Measurements from ENCODE around the gene AQP7.
"Not testable (repeated sequence)": the region's sequence is repeated elsewhere in the genome, so short reads cannot be mapped to it uniquely, and the experiment has no call there.

The AQP7 gene

GRCh38 chr9:33403941-33404787, 1.8 kb upstream of the AQP7 start:
- TF ChIP-seq, protein P1, sequence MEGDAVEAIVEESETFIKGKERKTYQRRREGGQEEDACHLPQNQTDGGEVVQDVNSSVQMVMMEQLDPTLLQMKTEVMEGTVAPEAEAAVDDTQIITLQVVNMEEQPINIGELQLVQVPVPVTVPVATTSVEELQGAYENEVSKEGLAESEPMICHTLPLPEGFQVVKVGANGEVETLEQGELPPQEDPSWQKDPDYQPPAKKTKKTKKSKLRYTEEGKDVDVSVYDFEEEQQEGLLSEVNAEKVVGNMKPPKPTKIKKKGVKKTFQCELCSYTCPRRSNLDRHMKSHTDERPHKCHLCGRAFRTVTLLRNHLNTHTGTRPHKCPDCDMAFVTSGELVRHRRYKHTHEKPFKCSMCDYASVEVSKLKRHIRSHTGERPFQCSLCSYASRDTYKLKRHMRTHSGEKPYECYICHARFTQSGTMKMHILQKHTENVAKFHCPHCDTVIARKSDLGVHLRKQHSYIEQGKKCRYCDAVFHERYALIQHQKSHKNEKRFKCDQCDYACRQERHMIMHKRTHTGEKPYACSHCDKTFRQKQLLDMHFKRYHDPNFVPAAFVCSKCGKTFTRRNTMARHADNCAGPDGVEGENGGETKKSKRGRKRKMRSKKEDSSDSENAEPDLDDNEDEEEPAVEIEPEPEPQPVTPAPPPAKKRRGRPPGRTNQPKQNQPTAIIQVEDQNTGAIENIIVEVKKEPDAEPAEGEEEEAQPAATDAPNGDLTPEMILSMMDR (conservative IDR thresholded peaks at IDR 0.05; ENCODE audit: low read depth, low read length), result no peak
- Histone ChIP-seq H3K4me3 (IDR thresholded peaks at IDR 0.05; ENCODE audit: insufficient read depth, low read depth, low read length) (no peak overlapping the region), H4K20me1 (ENCODE audit: insufficient read depth) (no peaks in the 10 kb centered on the region), H2AFZ (ENCODE audit: low read depth) (no peak overlapping the region), H3K36me3 (ENCODE audit: insufficient read depth) (no peaks in the 10 kb centered on the region), H3K4me1 (ENCODE audit: low read depth, poor library complexity, severe bottlenecking) (peaks cover 4% of the 10 kb centered on the region), H3K27me3 (ENCODE audit: insufficient read depth, low read depth) (no peaks in the 10 kb centered on the region), H3K9ac (no peak overlapping the region), H3K4me2 (no peak overlapping the region), H3K79me2 (ENCODE audit: insufficient read depth, low read depth) (no peaks in the 10 kb centered on the region), H3K27ac (no peak overlapping the region)

DNA sequence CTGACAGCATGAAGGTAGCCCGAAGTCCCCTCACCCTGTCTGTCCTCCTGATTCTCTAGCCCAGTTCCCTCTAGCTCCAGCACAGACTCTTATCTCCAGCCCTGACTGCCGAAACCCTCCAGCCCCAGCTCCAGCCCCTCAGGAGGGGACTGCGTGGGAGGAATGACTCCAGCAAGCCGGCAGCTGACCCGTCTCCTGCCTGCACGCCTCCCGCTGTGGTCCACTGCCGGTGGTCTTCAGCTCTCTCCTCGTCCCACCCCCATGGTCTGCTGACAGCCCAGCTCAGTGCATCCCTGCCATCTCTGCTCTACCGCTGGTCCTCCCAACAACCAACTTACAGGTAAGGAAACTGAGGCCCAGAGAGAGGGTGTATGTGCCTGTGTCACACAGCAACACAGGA, 559 bp downstream of the AQP7 start:
- H3K4me2 ChIP-seq; H3K36me3 ChIP-seq (ENCODE audit: insufficient read depth); H2AFZ ChIP-seq (ENCODE audit: low read depth); H3K27ac ChIP-seq; H3K27me3 ChIP-seq (ENCODE audit: insufficient read depth, low read depth); H3K4me3 ChIP-seq (IDR thresholded peaks at IDR 0.05; ENCODE audit: insufficient read depth, low read depth, low read length); H3K9ac ChIP-seq; H3K4me1 ChIP-seq (ENCODE audit: low read depth, poor library complexity, severe bottlenecking); H4K20me1 ChIP-seq (ENCODE audit: insufficient read depth); H3K79me2 ChIP-seq (ENCODE audit: insufficient read depth, low read depth): not testable (repeated sequence)

GRCh38 chr9:33399047-33399446, 3.3 kb downstream of the AQP7 start:
- not testable (repeated sequence) for H3K27ac ChIP-seq, H3K9ac ChIP-seq

GRCh38 chr9:33397801-33398200, 4.6 kb downstream of the AQP7 start:
- H3K4me1 ChIP-seq (ENCODE audit: low read depth, poor library complexity, severe bottlenecking); H3K4me2 ChIP-seq; H3K79me2 ChIP-seq (ENCODE audit: insufficient read depth, low read depth); H4K20me1 ChIP-seq (ENCODE audit: insufficient read depth); H3K27ac ChIP-seq; H3K36me3 ChIP-seq (ENCODE audit: insufficient read depth); H3K27me3 ChIP-seq (ENCODE audit: insufficient read depth, low read depth); H3K4me3 ChIP-seq (IDR thresholded peaks at IDR 0.05; ENCODE audit: insufficient read depth, low read depth, low read length); H3K9ac ChIP-seq; H2AFZ ChIP-seq (ENCODE audit: low read depth): not testable (repeated sequence)

More at GRCh38 chr9:33399047-33399446, 3.3 kb downstream of the AQP7 start:
- not testable (repeated sequence) for H2AFZ ChIP-seq (ENCODE audit: low read depth); H4K20me1 ChIP-seq (ENCODE audit: insufficient read depth); H3K27me3 ChIP-seq (ENCODE audit: insufficient read depth, low read depth); H3K4me2 ChIP-seq; H3K4me1 ChIP-seq (ENCODE audit: low read depth, poor library complexity, severe bottlenecking); H3K4me3 ChIP-seq (IDR thresholded peaks at IDR 0.05; ENCODE audit: insufficient read depth, low read depth, low read length); H3K36me3 ChIP-seq (ENCODE audit: insufficient read depth); H3K79me2 ChIP-seq (ENCODE audit: insufficient read depth, low read depth)

DNA sequence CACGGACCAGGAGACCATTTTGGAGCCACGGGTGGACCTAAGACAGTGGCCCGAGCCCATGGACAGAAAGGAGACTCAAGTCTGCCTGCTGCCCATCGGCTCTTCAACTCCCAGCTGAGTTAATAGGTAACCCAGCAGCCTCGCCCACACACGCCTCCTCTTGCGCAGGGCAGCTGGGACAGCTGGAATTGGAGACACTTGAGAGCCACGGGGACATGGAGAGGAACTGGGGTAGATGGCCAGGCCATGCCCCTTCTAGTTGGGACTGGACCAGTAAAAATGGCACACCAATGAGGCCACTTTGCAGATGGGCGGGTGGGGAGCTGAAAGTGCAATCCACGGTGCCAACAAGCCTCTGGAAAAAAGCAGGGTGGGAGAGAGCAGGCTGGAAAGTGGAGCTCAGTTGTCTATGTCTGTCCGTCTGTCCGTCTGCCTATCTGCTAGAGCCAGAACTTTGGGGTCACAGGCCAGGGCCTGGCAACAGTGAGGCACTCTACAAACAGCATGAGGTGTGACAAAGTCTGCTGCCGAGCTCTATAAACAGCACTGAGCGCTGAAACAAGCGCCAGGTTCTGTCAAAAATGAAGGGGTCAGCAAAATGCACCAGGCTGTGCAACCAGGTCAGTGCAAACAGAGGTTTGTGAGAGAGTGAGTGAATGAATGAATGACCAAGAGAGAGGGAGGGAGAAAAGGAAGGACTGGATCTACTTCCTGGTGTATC, 7.0 kb downstream of the AQP7 start:
- not testable (repeated sequence) for H3K4me1 ChIP-seq (ENCODE audit: low read depth, poor library complexity, severe bottlenecking); H3K27ac ChIP-seq; H3K36me3 ChIP-seq (ENCODE audit: insufficient read depth); H3K9ac ChIP-seq; H2AFZ ChIP-seq (ENCODE audit: low read depth); H3K4me3 ChIP-seq (IDR thresholded peaks at IDR 0.05; ENCODE audit: insufficient read depth, low read depth, low read length); H3K79me2 ChIP-seq (ENCODE audit: insufficient read depth, low read depth); H3K4me2 ChIP-seq; H3K27me3 ChIP-seq (ENCODE audit: insufficient read depth, low read depth); H4K20me1 ChIP-seq (ENCODE audit: insufficient read depth)

DNA sequence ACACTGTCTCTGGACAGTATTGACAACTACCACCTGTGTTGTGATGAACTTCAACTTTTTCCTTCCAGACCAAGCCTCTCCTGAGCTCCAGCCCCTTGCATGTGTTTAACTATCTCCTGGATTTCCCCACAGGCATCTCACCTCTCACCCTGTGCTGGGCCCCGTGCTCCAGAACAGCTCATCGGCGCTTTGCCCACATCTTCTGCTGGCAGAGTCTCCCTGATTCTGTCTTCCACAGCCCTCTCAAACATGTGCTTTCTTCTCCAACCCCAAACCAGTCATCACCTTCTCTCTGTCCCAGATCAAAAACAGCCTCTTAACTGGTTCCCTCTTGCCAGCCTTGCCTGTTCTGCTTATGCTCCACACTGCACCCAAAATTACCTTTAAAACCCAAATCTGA, 8.4 kb downstream of the AQP7 start:
- H3K9ac ChIP-seq; H3K4me2 ChIP-seq; H3K4me1 ChIP-seq (ENCODE audit: low read depth, poor library complexity, severe bottlenecking); H4K20me1 ChIP-seq (ENCODE audit: insufficient read depth); H3K36me3 ChIP-seq (ENCODE audit: insufficient read depth); H3K79me2 ChIP-seq (ENCODE audit: insufficient read depth, low read depth); H3K4me3 ChIP-seq (IDR thresholded peaks at IDR 0.05; ENCODE audit: insufficient read depth, low read depth, low read length); H3K27ac ChIP-seq; H3K27me3 ChIP-seq (ENCODE audit: insufficient read depth, low read depth); H2AFZ ChIP-seq (ENCODE audit: low read depth): not testable (repeated sequence)
